HepG2 (cell line): Measurements from ENCODE around the gene NAB2. TPM values are rescaled to one million over a fixed set of nuclear protein-coding genes. Genes with fewer than 3 reads are reported as not detected.

Experiments
- ATAD3A ChIP-seq: sonication (generic); formaldehyde crosslinking; IDR thresholded peaks from 2 replicates; pipeline ENCODE4 v1.4.0; 2020; ENCODE audit warnings: missing genetic modification reagents
- CAMTA2 ChIP-seq: sonication (generic); formaldehyde crosslinking; IDR thresholded peaks from 2 replicates; pipeline ENCODE4 v1.4.0; 2020; ENCODE audit warnings: mild to moderate bottlenecking, missing genetic modification reagents, borderline replicate concordance
- EZH2 ChIP-seq: conservative IDR thresholded peaks from 2 replicates; pipeline ENCODE4 v1.6.1; 2012; ENCODE audit warnings: mild to moderate bottlenecking, low read depth, low read length, moderate library complexity
- FOSL2 ChIP-seq: sonication (generic); formaldehyde crosslinking; IDR thresholded peaks from 2 replicates; pipeline ENCODE4 v1.4.0; 2020; ENCODE audit warnings: missing genetic modification reagents
- HMG20A ChIP-seq: IDR thresholded peaks from 2 replicates; pipeline ENCODE4 v1.6.1; 2016; ENCODE audit warnings: borderline replicate concordance
- NBN ChIP-seq: fragments of 450-650 bp; conservative IDR thresholded peaks from 2 replicates; pipeline ENCODE4 v1.6.1; 2017
- PAWR ChIP-seq: sonication (generic); formaldehyde crosslinking; IDR thresholded peaks from 2 replicates; pipeline ENCODE4 v1.4.0; 2020; ENCODE audit warnings: missing genetic modification reagents, mild to moderate bottlenecking, borderline replicate concordance
- PLRG1 ChIP-seq: fragments of 450-650 bp; conservative IDR thresholded peaks from 2 replicates; pipeline ENCODE4 v1.6.1; 2016
- SMC3 ChIP-seq: IDR thresholded peaks from 2 replicates; pipeline ENCODE4 v1.6.1; 2011; ENCODE audit warnings: low read length, improper control_type of control experiment
- TBX2 ChIP-seq: sonication (generic); formaldehyde crosslinking; IDR thresholded peaks from 2 replicates; pipeline ENCODE4 v1.5.0; 2020; ENCODE audit warnings: missing genetic modification reagents, mild to moderate bottlenecking, borderline replicate concordance
- ZNF230 ChIP-seq: sonication (generic); formaldehyde crosslinking; IDR thresholded peaks from 2 replicates; pipeline ENCODE4 v1.4.0; 2020; ENCODE audit warnings: mild to moderate bottlenecking, missing genetic modification reagents
- ZNF367 ChIP-seq: sonication (generic); formaldehyde crosslinking; IDR thresholded peaks from 2 replicates; pipeline ENCODE4 v1.4.0; 2020; ENCODE audit warnings: missing genetic modification reagents, borderline replicate concordance
- ZNF772 ChIP-seq: sonication (generic); formaldehyde crosslinking; IDR thresholded peaks from 2 replicates; pipeline ENCODE4 v1.5.0; 2020; ENCODE audit warnings: mild to moderate bottlenecking, missing genetic modification reagents
- ZNF777 ChIP-seq: sonication (generic); formaldehyde crosslinking; IDR thresholded peaks from 2 replicates; pipeline ENCODE4 v1.4.0; 2020; ENCODE audit warnings: missing genetic modification reagents
- ZNF839 ChIP-seq: sonication (generic); formaldehyde crosslinking; IDR thresholded peaks from 2 replicates; pipeline ENCODE4 v1.4.0; 2020; ENCODE audit warnings: missing genetic modification reagents, mild to moderate bottlenecking, borderline replicate concordance
- ZNF878 ChIP-seq: sonication (generic); formaldehyde crosslinking; IDR thresholded peaks from 2 replicates; pipeline ENCODE4 v1.8.1; 2023; ENCODE audit warnings: mild to moderate bottlenecking, missing genetic modification reagents, moderate library complexity
- polyA plus RNA-seq, 8 experiments: library from polyadenylated mRNA; depleted of rRNA in 3 of 8; stranded (reverse) in 7 of 8; unstranded in 1 of 8; fragments of >200 nt; fragmentation: Illumina TruSeq in 4 of 8; extraction: Trizol in 4 of 8; gene quantifications; 2 replicates each; pipeline versions ENCODE4 v1.2.1 to v1.2.3, GENCODE V29; 2011 to 2016; ENCODE audit warnings: low read depth in 4 of 8, missing spikeins in 1 of 8, mixed read lengths in 1 of 8; ENCODE audit not compliant: insufficient read depth in 1 of 8
- total RNA-seq, 5 experiments: library from RNA; depleted of rRNA; stranded (reverse); fragments of >200 nt; fragmentation: Illumina TruSeq; extraction: Trizol; gene quantifications; 2 replicates each; pipeline ENCODE4 v1.2.3, GENCODE V29; 2016; ENCODE audit warnings: low read depth in 1 of 5
- TF ChIP-seq, protein P1 (sequence below): sonication (generic); formaldehyde crosslinking; IDR thresholded peaks from 2 replicates; pipeline ENCODE4 v1.5.0; 2020; ENCODE audit warnings: missing genetic modification reagents
- TF ChIP-seq, protein P2 (sequence below): sonication (generic); formaldehyde crosslinking; IDR thresholded peaks from 2 replicates; pipeline ENCODE4 v1.4.0; 2020; ENCODE audit warnings: missing genetic modification reagents
- TF ChIP-seq, protein P3 (sequence below): sonication (generic); formaldehyde crosslinking; IDR thresholded peaks from 2 replicates; pipeline ENCODE4 v1.5.1; 2020; ENCODE audit warnings: missing genetic modification reagents, mild to moderate bottlenecking, borderline replicate concordance
- TF ChIP-seq, protein P4 (sequence below): sonication (generic); formaldehyde crosslinking; IDR thresholded peaks from 2 replicates; pipeline ENCODE4 v1.8.0; 2022; ENCODE audit warnings: mild to moderate bottlenecking, missing genetic modification reagents
- TF ChIP-seq, protein P5 (sequence below): sonication (generic); formaldehyde crosslinking; IDR thresholded peaks from 2 replicates; pipeline ENCODE4 v1.4.0; 2020; ENCODE audit warnings: missing genetic modification reagents

Gene NAB2
- total and polyA plus RNA-seq, 2 of the 13 experiments (the other 11 are each of a cell fraction or from before 2014, with no cell fraction given) = 11.7 to 12.9 TPM

DNA sequence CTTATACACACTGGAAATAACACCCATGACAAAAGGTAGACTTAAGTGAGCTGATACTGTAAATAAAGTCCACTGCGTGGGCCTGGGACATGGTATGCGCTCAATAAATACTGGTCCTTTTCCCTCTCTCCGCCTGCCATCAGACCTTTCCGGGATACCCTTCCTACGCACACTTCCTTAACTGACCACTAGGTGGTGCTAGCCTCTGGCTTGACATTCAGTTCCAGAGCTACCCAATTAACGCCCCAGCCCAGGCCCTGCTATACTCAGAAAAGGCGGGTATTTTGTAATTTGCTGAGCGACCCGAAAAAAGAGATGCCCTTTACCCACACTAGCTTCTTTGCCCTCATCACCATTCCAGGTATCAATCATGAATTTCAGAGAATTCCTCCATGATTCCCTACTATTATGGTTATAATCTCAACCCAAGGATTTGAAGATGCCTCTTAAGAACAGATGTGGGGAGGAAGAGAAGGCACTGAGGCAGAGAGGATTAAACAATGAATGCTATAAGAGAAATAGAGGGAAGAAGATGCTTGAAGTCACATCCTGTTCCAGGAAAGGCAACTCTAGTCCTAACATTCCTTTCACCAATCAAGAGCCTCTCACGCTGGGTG lies 35.5 kb downstream of the NAB2 start (continued):
- TF ChIP-seq, protein P1, sequence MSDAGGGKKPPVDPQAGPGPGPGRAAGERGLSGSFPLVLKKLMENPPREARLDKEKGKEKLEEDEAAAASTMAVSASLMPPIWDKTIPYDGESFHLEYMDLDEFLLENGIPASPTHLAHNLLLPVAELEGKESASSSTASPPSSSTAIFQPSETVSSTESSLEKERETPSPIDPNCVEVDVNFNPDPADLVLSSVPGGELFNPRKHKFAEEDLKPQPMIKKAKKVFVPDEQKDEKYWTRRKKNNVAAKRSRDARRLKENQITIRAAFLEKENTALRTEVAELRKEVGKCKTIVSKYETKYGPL (CRISPR knock-in tag) = no peak
- TF ChIP-seq CAMTA2 (no peak), EZH2 (no peak), HMG20A (CRISPR knock-in tag) (no peak), ZNF878 (CRISPR knock-in tag) (no peak), ZNF839 (no peak), ZNF772 (no peak), PAWR (CRISPR knock-in tag) (no peak), ZNF367 (CRISPR knock-in tag) (no peak), ZNF777 (CRISPR knock-in tag) (no peak), TBX2 (CRISPR knock-in tag) (no peak), FOSL2 (0 out of 2 replicates have a peak, but pooled peaks have one; percentile 11), SMC3 (peak; percentile 93), PLRG1 (no peak), ZNF230 (CRISPR knock-in tag) (no peak), ATAD3A (CRISPR knock-in tag) (no peak), NBN (no peak)
- TF ChIP-seq, protein P2, sequence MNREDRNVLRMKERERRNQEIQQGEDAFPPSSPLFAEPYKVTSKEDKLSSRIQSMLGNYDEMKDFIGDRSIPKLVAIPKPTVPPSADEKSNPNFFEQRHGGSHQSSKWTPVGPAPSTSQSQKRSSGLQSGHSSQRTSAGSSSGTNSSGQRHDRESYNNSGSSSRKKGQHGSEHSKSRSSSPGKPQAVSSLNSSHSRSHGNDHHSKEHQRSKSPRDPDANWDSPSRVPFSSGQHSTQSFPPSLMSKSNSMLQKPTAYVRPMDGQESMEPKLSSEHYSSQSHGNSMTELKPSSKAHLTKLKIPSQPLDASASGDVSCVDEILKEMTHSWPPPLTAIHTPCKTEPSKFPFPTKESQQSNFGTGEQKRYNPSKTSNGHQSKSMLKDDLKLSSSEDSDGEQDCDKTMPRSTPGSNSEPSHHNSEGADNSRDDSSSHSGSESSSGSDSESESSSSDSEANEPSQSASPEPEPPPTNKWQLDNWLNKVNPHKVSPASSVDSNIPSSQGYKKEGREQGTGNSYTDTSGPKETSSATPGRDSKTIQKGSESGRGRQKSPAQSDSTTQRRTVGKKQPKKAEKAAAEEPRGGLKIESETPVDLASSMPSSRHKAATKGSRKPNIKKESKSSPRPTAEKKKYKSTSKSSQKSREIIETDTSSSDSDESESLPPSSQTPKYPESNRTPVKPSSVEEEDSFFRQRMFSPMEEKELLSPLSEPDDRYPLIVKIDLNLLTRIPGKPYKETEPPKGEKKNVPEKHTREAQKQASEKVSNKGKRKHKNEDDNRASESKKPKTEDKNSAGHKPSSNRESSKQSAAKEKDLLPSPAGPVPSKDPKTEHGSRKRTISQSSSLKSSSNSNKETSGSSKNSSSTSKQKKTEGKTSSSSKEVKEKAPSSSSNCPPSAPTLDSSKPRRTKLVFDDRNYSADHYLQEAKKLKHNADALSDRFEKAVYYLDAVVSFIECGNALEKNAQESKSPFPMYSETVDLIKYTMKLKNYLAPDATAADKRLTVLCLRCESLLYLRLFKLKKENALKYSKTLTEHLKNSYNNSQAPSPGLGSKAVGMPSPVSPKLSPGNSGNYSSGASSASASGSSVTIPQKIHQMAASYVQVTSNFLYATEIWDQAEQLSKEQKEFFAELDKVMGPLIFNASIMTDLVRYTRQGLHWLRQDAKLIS (CRISPR knock-in tag) = no peak
- TF ChIP-seq, protein P3, sequence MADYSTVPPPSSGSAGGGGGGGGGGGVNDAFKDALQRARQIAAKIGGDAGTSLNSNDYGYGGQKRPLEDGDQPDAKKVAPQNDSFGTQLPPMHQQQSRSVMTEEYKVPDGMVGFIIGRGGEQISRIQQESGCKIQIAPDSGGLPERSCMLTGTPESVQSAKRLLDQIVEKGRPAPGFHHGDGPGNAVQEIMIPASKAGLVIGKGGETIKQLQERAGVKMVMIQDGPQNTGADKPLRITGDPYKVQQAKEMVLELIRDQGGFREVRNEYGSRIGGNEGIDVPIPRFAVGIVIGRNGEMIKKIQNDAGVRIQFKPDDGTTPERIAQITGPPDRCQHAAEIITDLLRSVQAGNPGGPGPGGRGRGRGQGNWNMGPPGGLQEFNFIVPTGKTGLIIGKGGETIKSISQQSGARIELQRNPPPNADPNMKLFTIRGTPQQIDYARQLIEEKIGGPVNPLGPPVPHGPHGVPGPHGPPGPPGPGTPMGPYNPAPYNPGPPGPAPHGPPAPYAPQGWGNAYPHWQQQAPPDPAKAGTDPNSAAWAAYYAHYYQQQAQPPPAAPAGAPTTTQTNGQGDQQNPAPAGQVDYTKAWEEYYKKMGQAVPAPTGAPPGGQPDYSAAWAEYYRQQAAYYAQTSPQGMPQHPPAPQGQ (CRISPR knock-in tag) = no peak
- TF ChIP-seq, protein P4, sequence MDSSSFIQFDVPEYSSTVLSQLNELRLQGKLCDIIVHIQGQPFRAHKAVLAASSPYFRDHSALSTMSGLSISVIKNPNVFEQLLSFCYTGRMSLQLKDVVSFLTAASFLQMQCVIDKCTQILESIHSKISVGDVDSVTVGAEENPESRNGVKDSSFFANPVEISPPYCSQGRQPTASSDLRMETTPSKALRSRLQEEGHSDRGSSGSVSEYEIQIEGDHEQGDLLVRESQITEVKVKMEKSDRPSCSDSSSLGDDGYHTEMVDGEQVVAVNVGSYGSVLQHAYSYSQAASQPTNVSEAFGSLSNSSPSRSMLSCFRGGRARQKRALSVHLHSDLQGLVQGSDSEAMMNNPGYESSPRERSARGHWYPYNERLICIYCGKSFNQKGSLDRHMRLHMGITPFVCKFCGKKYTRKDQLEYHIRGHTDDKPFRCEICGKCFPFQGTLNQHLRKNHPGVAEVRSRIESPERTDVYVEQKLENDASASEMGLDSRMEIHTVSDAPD (CRISPR knock-in tag) = no peak
- TF ChIP-seq, protein P5, sequence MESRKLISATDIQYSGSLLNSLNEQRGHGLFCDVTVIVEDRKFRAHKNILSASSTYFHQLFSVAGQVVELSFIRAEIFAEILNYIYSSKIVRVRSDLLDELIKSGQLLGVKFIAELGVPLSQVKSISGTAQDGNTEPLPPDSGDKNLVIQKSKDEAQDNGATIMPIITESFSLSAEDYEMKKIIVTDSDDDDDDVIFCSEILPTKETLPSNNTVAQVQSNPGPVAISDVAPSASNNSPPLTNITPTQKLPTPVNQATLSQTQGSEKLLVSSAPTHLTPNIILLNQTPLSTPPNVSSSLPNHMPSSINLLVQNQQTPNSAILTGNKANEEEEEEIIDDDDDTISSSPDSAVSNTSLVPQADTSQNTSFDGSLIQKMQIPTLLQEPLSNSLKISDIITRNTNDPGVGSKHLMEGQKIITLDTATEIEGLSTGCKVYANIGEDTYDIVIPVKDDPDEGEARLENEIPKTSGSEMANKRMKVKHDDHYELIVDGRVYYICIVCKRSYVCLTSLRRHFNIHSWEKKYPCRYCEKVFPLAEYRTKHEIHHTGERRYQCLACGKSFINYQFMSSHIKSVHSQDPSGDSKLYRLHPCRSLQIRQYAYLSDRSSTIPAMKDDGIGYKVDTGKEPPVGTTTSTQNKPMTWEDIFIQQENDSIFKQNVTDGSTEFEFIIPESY (CRISPR knock-in tag) = peak; percentile 73
